ENCODE measurements around the gene AGBL4. TPM values are rescaled to one million over a fixed set of nuclear protein-coding genes. Genes with fewer than 3 reads are reported as not detected.

AGBL4 gene
- total and polyA plus RNA-seq, 9 of the 15 experiments (the other 6 are each of a cell fraction or from before 2014, with no cell fraction given), result 0.11 TPM; not detected in 7

- intact Hi-C loops (cut with micrococcal nuclease) (no loop called here), in situ Hi-C loops (cut with MboI) (no loop called here)
- no peak for TF ChIP-seq STAT5B (CRISPR knock-in tag; IDR thresholded peaks at IDR 0.05)
- TF ChIP-seq KLF16 (IDR thresholded peaks at IDR 0.05), result no peak
- TF ChIP-seq NELFE (IDR thresholded peaks at IDR 0.05; ENCODE audit: insufficient read depth, insufficient read length), result no peak
- TF ChIP-seq NRF1 (conservative IDR thresholded peaks at IDR 0.05 in 1 of 2, IDR thresholded peaks at IDR 0.05 in 1 of 2), result no peak
- Histone ChIP-seq H3K4me1 (replicated peaks in 1 of 2; ENCODE audit: control insufficient read depth in 2 of 2, insufficient read depth in 2 of 2, low read length in 2 of 2) (no peaks in the 10 kb centered on the region), H3K4me2 (ENCODE audit: insufficient read depth, low read length) (no peak overlapping the region), H3K27ac (ENCODE audit: extremely low read depth, low read depth, low read length) (no peak overlapping the region), H3K27me3 (ENCODE audit: control insufficient read depth in 2 of 2, insufficient read depth in 2 of 2, low read length in 2 of 2) (no peaks in the 10 kb centered on the region), H4K20me1 (replicated peaks; ENCODE audit: control insufficient read depth, insufficient read depth, low read length) (no peaks in the 10 kb centered on the region), H2AFZ (ENCODE audit: low read depth, low read length) (no peak overlapping the region), H3K4me3 (no peak overlapping the region), H3K9me1 (ENCODE audit: control insufficient read depth, insufficient read depth, low read length) (no peaks in the 10 kb centered on the region), H3K36me3 (ENCODE audit: control insufficient read depth, insufficient read depth, low read length) (no peaks in the 10 kb centered on the region), H3K9ac (ENCODE audit: insufficient read depth in 1 of 2, low read depth in 2 of 2, low read length in 2 of 2) (no peak overlapping the region), H3K9me3 (replicated peaks; ENCODE audit: control insufficient read depth, insufficient read depth, low read depth, low read length) (peaks cover 5% of the 10 kb centered on the region; the same call in 1 of the 2 replicates), H3K79me2 (ENCODE audit: control insufficient read depth, insufficient read depth, low read length) (no peaks in the 10 kb centered on the region)
- POLR2A ChIA-PET, result no interaction called here
- no peak for FAIRE-seq
- 0% methylated on average over 2 of the region's 2 CpGs for WGBS (ENCODE audit: insufficient coverage, low coverage, missing lambda C conversion rate)
- ATAC-seq, result no peak
- CTCF ChIA-PET (ENCODE audit: low intra/inter-chr PET ratio), result no interaction called here
- BruUV-seq (replicated peaks), result no TSS peak
- no peak for DNase-seq (ENCODE audit: extremely low read depth in 1 of 4, low spot score in 3 of 4)
These were observed 725.5 kb downstream of the AGBL4 start for GRCh38 chr1:49298304-49298703.

- H3K36me3 ChIP-seq (ENCODE audit: control insufficient read depth, insufficient read depth, low read length), result no peaks in the 10 kb centered on the region
- no peaks in the 10 kb centered on the region for H3K79me2 ChIP-seq (ENCODE audit: control insufficient read depth, insufficient read depth, low read length)
- H3K9me3 ChIP-seq (replicated peaks; ENCODE audit: control insufficient read depth, insufficient read depth, low read depth, low read length), result peaks cover 5% of the 10 kb centered on the region; the same call in 1 of the 2 replicates
- FAIRE-seq (no peak), DNase-seq (ENCODE audit: extremely low read depth in 1 of 4, low spot score in 3 of 4) (no peak), ATAC-seq (no peak)
- no peak overlapping the region for H2AFZ ChIP-seq (ENCODE audit: low read depth, low read length)
- 4% methylated on average over 4 of the region's 4 CpGs for WGBS (ENCODE audit: insufficient coverage, low coverage, missing lambda C conversion rate)
- no peaks in the 10 kb centered on the region for H4K20me1 ChIP-seq (replicated peaks; ENCODE audit: control insufficient read depth, insufficient read depth, low read length)
- no TSS peak for BruUV-seq (replicated peaks)
- no peaks in the 10 kb centered on the region for H3K4me1 ChIP-seq (replicated peaks in 1 of 2; ENCODE audit: control insufficient read depth in 2 of 2, insufficient read depth in 2 of 2, low read length in 2 of 2)
- H3K9me1 ChIP-seq (ENCODE audit: control insufficient read depth, insufficient read depth, low read length), result no peaks in the 10 kb centered on the region
- POLR2A ChIA-PET, result no interaction called here
- no peak overlapping the region for H3K4me2 ChIP-seq (ENCODE audit: insufficient read depth, low read length)
- no peak overlapping the region for H3K27ac ChIP-seq (ENCODE audit: extremely low read depth, low read depth, low read length)
- H3K4me3 ChIP-seq, result no peak overlapping the region
- H3K9ac ChIP-seq (ENCODE audit: insufficient read depth in 1 of 2, low read depth in 2 of 2, low read length in 2 of 2), result no peak overlapping the region
- intact Hi-C loops (cut with micrococcal nuclease), result no loop called here
- H3K27me3 ChIP-seq (ENCODE audit: control insufficient read depth in 2 of 2, insufficient read depth in 2 of 2, low read length in 2 of 2), result no peaks in the 10 kb centered on the region
- CTCF ChIA-PET (ENCODE audit: low intra/inter-chr PET ratio), result no interaction called here
- in situ Hi-C loops (cut with MboI), result no loop called here
- TF ChIP-seq SMARCA4 (IDR thresholded peaks at IDR 0.05) (no peak), FOXA3 (CRISPR knock-in tag; conservative IDR thresholded peaks at IDR 0.05 in 1 of 2, IDR thresholded peaks at IDR 0.05 in 1 of 2) (no peak), SMARCE1 (IDR thresholded peaks at IDR 0.05) (no peak), CBX2 (IDR thresholded peaks at IDR 0.05; ENCODE audit: insufficient read depth, low read length, poor library complexity, severe bottlenecking) (no peak), HMBOX1 (IDR thresholded peaks at IDR 0.05) (no peak), THRA (IDR thresholded peaks at IDR 0.05) (no peak), NONO (IDR thresholded peaks at IDR 0.05; ENCODE audit: low read depth in 2 of 2, low read length in 1 of 2) (no peak), NR4A1 (CRISPR knock-in tag; IDR thresholded peaks at IDR 0.05) (no peak), NR4A1 (tag; IDR thresholded peaks at IDR 0.05) (no peak), ZBTB26 (CRISPR knock-in tag; IDR thresholded peaks at IDR 0.05) (no peak)
These were observed 726.0 kb downstream of the AGBL4 start for GRCh38 chr1:49297783-49298182.
